ENCODE results near the gene HIBADH.

GRCh38 chr7:27587429-27587828 lies 75.3 kb downstream of the HIBADH start:
- TF ChIP-seq, protein P1, sequence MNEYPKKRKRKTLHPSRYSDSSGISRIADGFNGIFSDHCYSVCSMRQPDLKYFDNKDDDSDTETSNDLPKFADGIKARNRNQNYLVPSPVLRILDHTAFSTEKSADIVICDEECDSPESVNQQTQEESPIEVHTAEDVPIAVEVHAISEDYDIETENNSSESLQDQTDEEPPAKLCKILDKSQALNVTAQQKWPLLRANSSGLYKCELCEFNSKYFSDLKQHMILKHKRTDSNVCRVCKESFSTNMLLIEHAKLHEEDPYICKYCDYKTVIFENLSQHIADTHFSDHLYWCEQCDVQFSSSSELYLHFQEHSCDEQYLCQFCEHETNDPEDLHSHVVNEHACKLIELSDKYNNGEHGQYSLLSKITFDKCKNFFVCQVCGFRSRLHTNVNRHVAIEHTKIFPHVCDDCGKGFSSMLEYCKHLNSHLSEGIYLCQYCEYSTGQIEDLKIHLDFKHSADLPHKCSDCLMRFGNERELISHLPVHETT (tag by site-specific recombination; IDR thresholded peaks at IDR 0.05): no peak
- TF ChIP-seq ZNF426 (tag by site-specific recombination; IDR thresholded peaks at IDR 0.05) (no peak), BCL11A (tag by site-specific recombination; IDR thresholded peaks at IDR 0.05; ENCODE audit: low read depth) (no peak)

Measured in HEK293 (cell line).